ENCODE results near the gene PEX12. TPM values are rescaled to one million over a fixed set of nuclear protein-coding genes. Genes with fewer than 3 reads are reported as not detected.

PEX12 gene
- total and polyA plus RNA-seq, 2 of the 4 experiments (the other 2 are of a cell fraction), result 4.5 to 7.9 TPM

DNA sequence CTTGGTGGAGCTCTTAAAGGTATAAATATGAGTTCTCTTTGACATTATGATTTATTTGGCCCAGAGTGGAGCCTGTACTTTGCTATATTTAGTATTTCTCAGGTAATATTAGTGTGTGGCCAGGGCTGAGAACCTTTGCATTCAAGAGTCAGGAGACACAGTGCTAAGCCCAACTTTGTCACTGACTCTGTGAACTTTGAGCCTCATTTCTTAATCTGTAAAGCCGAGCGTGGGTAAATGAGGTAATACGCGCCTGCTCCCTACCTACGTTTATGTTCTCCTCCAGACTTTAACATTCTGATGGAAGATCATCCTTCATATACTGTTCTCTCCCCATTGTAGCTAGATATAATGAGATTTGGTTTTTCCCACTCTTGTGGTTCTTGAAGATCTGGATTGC is 19.2 kb upstream of the PEX12 start:
- H3K4ac ChIP-seq (ENCODE audit: low read depth, low read length), result no peak overlapping the region
- H3K23ac ChIP-seq (ENCODE audit: low read depth, low read length), result no peak overlapping the region
- no peak overlapping the region for H3K14ac ChIP-seq (replicated peaks; ENCODE audit: low read depth, low read length)
- WGBS, 2 experiments (ENCODE audit: extremely low coverage in 2 of 2, insufficient read length in 1 of 2), result no CpG with 5 or more reads among the region's 5 CpGs
- H3K4me3 ChIP-seq (ENCODE audit: insufficient read depth, low read depth, low read length), result no peak overlapping the region
- H3K4me1 ChIP-seq (ENCODE audit: control insufficient read depth, insufficient read depth, low read length), result no peaks in the 10 kb centered on the region
- no peak overlapping the region for H3K9ac ChIP-seq (ENCODE audit: low read depth, low read length)
- dilution Hi-C loops (cut with HindIII; ENCODE audit: low sequenced_read_pairs, unreplicated experiment) (no loop called here), intact Hi-C loops (cut with micrococcal nuclease) (no loop called here), in situ Hi-C loops (cut with MboI; ENCODE audit: low sequenced_read_pairs) (loop anchor here (25.0 kb wide), 1 partner anchor 610 kb away; the partner anchor contains the start of gene LIG3)
- BruUV-seq (replicated peaks), result no TSS peak
- H3K27me3 ChIP-seq (ENCODE audit: control insufficient read depth, insufficient read depth, low read length), result no peaks in the 10 kb centered on the region
- no peak overlapping the region for H4K8ac ChIP-seq (ENCODE audit: low read depth in 2 of 2, low read length in 2 of 2)
- TF ChIP-seq, protein P1, sequence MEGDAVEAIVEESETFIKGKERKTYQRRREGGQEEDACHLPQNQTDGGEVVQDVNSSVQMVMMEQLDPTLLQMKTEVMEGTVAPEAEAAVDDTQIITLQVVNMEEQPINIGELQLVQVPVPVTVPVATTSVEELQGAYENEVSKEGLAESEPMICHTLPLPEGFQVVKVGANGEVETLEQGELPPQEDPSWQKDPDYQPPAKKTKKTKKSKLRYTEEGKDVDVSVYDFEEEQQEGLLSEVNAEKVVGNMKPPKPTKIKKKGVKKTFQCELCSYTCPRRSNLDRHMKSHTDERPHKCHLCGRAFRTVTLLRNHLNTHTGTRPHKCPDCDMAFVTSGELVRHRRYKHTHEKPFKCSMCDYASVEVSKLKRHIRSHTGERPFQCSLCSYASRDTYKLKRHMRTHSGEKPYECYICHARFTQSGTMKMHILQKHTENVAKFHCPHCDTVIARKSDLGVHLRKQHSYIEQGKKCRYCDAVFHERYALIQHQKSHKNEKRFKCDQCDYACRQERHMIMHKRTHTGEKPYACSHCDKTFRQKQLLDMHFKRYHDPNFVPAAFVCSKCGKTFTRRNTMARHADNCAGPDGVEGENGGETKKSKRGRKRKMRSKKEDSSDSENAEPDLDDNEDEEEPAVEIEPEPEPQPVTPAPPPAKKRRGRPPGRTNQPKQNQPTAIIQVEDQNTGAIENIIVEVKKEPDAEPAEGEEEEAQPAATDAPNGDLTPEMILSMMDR (conservative IDR thresholded peaks at IDR 0.05; ENCODE audit: low read depth, low read length), result no peak
- no peak overlapping the region for H2AK5ac ChIP-seq (ENCODE audit: low read depth, low read length)
- H3K56ac ChIP-seq (ENCODE audit: extremely low read depth, insufficient read depth, low read length), result no peak overlapping the region
- no peak overlapping the region for H3K4me2 ChIP-seq (ENCODE audit: low read depth, low read length)
- no peak overlapping the region for H4K5ac ChIP-seq (ENCODE audit: low read depth, low read length)
- ChIA-PET POLR2A (ENCODE audit: unreplicated experiment) (no interaction called here), CTCF (no interaction called here)
- DNase-seq, result no peak
- H3K9me1 ChIP-seq (ENCODE audit: insufficient read depth, low read length), result no peaks in the 10 kb centered on the region
- H3K18ac ChIP-seq (ENCODE audit: low read depth, low read length), result no peak overlapping the region
- no peaks in the 10 kb centered on the region for H3K9me3 ChIP-seq (ENCODE audit: control insufficient read depth, insufficient read depth, low read length)
- peaks cover 7% of the 10 kb centered on the region; the same call in 1 of the 2 replicates for H4K20me1 ChIP-seq (ENCODE audit: insufficient read depth, low read length)
- ATAC-seq (ENCODE audit: low read depth), result no peak
- H2AFZ ChIP-seq (replicated peaks; ENCODE audit: low read length, poor library complexity), result no peak overlapping the region
- H2BK20ac ChIP-seq (ENCODE audit: low read depth, low read length), result no peak overlapping the region
- H3K79me1 ChIP-seq (ENCODE audit: low read depth in 1 of 2, low read length in 2 of 2), result peaks cover 39 to 50% of the 10 kb centered on the region in 2 experiments
- no peak overlapping the region for H3K27ac ChIP-seq (ENCODE audit: insufficient read depth, low read length)
- H2BK5ac ChIP-seq (ENCODE audit: low read depth, low read length, poor library complexity, severe bottlenecking), result no peak overlapping the region
- no peak overlapping the region for H2AK9ac ChIP-seq (replicated peaks; ENCODE audit: low read depth, low read length, poor library complexity)
- H3K36me3 ChIP-seq (ENCODE audit: control insufficient read depth, insufficient read depth, low read length), result peaks cover 42% of the 10 kb centered on the region
- H2BK15ac ChIP-seq (ENCODE audit: low read depth, low read length), result no peak overlapping the region
- no peak overlapping the region for H4K91ac ChIP-seq (ENCODE audit: insufficient read depth, low read depth, low read length)
- no peak overlapping the region for H2BK120ac ChIP-seq (ENCODE audit: low read depth, low read length)

Measured in IMR-90 (cell line).